Measurements from ENCODE around the gene ATP2B2. TPM values are rescaled to one million over a fixed set of nuclear protein-coding genes. Genes with fewer than 3 reads are reported as not detected.

ATP2B2 gene
- total RNA-seq, 2 experiments from 2014 or later = 0.06 TPM; not detected in 1

DNA sequence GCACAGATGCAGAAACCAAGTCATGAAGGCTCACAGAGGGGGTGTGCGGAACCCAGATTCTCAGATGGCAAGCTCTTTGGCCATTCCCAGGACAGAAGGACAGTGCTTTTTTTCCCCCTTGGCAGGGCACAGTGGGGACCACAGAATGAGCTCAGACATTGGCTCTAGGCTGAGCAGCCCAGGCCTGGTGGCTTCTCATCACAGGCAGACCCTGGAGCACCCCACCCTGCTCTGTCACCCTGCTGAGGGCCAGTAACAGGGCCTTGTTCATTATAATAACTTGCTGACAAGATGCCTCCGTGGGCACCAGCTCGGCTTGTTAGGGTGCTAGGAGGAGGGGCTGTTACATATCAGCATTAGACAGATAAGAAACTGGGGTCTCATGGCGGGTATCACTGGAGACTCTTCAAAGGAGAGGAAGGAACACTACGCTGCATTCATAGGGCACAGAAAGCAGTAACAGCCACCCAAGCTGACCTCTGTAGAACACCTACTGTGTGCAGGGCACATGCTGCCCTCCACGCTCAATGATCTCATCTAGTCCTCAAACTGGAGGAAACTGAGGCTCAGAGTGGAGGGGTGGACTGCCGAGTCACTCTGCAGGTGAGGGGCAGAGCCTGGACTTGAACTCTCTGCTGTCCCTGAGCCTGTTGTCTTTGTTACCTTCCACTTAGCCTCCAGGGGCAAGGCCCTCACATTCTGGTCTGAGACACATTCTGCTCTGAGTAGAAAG, 114.6 kb downstream of the ATP2B2 start:
- Histone ChIP-seq H3K4me2 (ENCODE audit: low read length) (peak overlapping the region; percentile 73), H3K36me3 (ENCODE audit: insufficient read depth, low read length) (no peaks in the 10 kb centered on the region), H3K9me2 (ENCODE audit: insufficient read depth, low read length) (no peaks in the 10 kb centered on the region), H3K79me2 (ENCODE audit: insufficient read depth, low read depth, low read length) (no peaks in the 10 kb centered on the region), H3K27ac (ENCODE audit: low read depth, low read length, poor library complexity, severe bottlenecking) (peak overlapping the region; percentile 97), H3K4me1 (ENCODE audit: insufficient read depth, low read length, poor library complexity, severe bottlenecking) (peaks cover 100% of the 10 kb centered on the region), H4K20me1 (ENCODE audit: insufficient read depth, low read length) (no peaks in the 10 kb centered on the region), H3K4me3 (ENCODE audit: low read depth, low read length, poor library complexity, severe bottlenecking) (peak overlapping the region; percentile 41), H2AFZ (ENCODE audit: low read length) (peak overlapping the region; percentile 24; the same call in 1 of the 2 replicates), H3K9me3 (ENCODE audit: low read length) (no peaks in the 10 kb centered on the region)
- peak; percentile 36 for DNase-seq (ENCODE audit: low spot score)
- POLR2A ChIA-PET = interaction anchor here (0.7 to 2.5 kb wide), 5 partner anchors 9 to 54 kb away, joined by 3 to 14 read pairs (median 4); no protein-coding TSS in a partner anchor
- CTCF ChIA-PET (ENCODE audit: unreplicated experiment) = interaction anchor here (0.6 to 1.2 kb wide), 3 partner anchors 7 to 662 kb away, joined by 3 read pairs; no protein-coding TSS in a partner anchor
- TF ChIP-seq, protein P1, sequence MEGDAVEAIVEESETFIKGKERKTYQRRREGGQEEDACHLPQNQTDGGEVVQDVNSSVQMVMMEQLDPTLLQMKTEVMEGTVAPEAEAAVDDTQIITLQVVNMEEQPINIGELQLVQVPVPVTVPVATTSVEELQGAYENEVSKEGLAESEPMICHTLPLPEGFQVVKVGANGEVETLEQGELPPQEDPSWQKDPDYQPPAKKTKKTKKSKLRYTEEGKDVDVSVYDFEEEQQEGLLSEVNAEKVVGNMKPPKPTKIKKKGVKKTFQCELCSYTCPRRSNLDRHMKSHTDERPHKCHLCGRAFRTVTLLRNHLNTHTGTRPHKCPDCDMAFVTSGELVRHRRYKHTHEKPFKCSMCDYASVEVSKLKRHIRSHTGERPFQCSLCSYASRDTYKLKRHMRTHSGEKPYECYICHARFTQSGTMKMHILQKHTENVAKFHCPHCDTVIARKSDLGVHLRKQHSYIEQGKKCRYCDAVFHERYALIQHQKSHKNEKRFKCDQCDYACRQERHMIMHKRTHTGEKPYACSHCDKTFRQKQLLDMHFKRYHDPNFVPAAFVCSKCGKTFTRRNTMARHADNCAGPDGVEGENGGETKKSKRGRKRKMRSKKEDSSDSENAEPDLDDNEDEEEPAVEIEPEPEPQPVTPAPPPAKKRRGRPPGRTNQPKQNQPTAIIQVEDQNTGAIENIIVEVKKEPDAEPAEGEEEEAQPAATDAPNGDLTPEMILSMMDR (conservative IDR thresholded peaks at IDR 0.05; ENCODE audit: low read length) = no peak
- no peak for TF ChIP-seq EZH2phosphoT487 (IDR thresholded peaks at IDR 0.05; ENCODE audit: borderline replicate concordance, low read depth, low read length)
- BruUV-seq (replicated peaks) = no TSS peak
- intact Hi-C loops (cut with micrococcal nuclease; ENCODE audit: unreplicated experiment) = loop anchor here (2.0 to 10.0 kb wide), 2 partner anchors 46 to 636 kb away; no protein-coding TSS in a partner anchor

DNA sequence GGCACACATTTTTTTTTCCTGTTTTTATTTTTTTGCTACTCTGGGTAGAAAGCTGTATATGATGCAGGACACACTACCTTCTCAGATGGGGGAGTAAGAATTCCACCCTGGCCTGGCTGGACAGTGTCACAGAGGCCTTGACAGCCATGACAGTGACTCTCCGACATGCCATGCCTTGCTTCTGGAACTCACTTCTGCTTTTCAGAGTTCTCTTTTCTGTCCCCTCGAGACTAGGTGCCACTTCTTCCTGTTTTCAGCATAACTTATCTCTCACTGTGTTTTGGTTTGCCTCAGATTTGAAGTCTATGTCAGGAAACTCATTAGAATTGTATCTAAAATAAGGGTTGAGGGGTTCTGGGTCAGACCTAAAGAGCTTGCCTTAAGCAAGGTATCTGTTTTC, 115.4 kb downstream of the ATP2B2 start:
- no peaks in the 10 kb centered on the region for H3K36me3 ChIP-seq (ENCODE audit: insufficient read depth, low read length)
- TF ChIP-seq EZH2phosphoT487 (IDR thresholded peaks at IDR 0.05; ENCODE audit: borderline replicate concordance, low read depth, low read length) = no peak
- TF ChIP-seq, protein P1 (conservative IDR thresholded peaks at IDR 0.05; ENCODE audit: low read length) = no peak
- ChIA-PET POLR2A (interaction anchor here (0.7 to 2.5 kb wide), 6 partner anchors 8 to 146 kb away, joined by 3 to 14 read pairs (median 4); no protein-coding TSS in a partner anchor), CTCF (ENCODE audit: unreplicated experiment) (interaction anchor here (0.6 to 1.2 kb wide), 2 partner anchors 18 to 661 kb away, joined by 3 read pairs; no protein-coding TSS in a partner anchor)
- intact Hi-C loops (cut with micrococcal nuclease; ENCODE audit: unreplicated experiment) = loop anchor here (2.0 to 10.0 kb wide), 2 partner anchors 45 to 635 kb away; no protein-coding TSS in a partner anchor
- peaks cover 96% of the 10 kb centered on the region for H3K4me1 ChIP-seq (ENCODE audit: insufficient read depth, low read length, poor library complexity, severe bottlenecking)
- H4K20me1 ChIP-seq (ENCODE audit: insufficient read depth, low read length) = no peaks in the 10 kb centered on the region
- H3K4me3 ChIP-seq (ENCODE audit: low read depth, low read length, poor library complexity, severe bottlenecking) = peak overlapping the region; percentile 41
- BruUV-seq (replicated peaks) = no TSS peak
- DNase-seq (ENCODE audit: low spot score) = peak; percentile 94
- H3K27ac ChIP-seq (ENCODE audit: low read depth, low read length, poor library complexity, severe bottlenecking) = peak overlapping the region; percentile 97
- H2AFZ ChIP-seq (ENCODE audit: low read length) = peak overlapping the region; percentile 24; the same call in 1 of the 2 replicates
- no peaks in the 10 kb centered on the region for H3K9me2 ChIP-seq (ENCODE audit: insufficient read depth, low read length)
- H3K4me2 ChIP-seq (ENCODE audit: low read length) = peak overlapping the region; percentile 73
- H3K9me3 ChIP-seq (ENCODE audit: low read length) = no peaks in the 10 kb centered on the region
- H3K79me2 ChIP-seq (ENCODE audit: insufficient read depth, low read depth, low read length) = no peaks in the 10 kb centered on the region
